Suprapubic skin (tissue), 3 donors: ENCODE results near the gene RUNX3.

Source experiments
- EP300 ChIP-seq: sonication (generic); formaldehyde crosslinking; IDR thresholded peaks from one replicate; pipeline ENCODE4 v1.6.1; 2017; ENCODE audit warnings: antibody characterized with exemption
- POLR2A ChIP-seq, 2 donors: fragments of 450-650 bp; IDR thresholded peaks; one replicate each; pipeline ENCODE4 v1.6.1; 2017; ENCODE audit warnings: antibody characterized with exemption in 2 of 2, mild to moderate bottlenecking in 2 of 2, moderate library complexity in 2 of 2
- TF ChIP-seq, protein P1 (sequence below), 2 donors: fragments of 200-600 bp in 1 of 2; fragments of 450-650 bp in 1 of 2; sonication (generic) in 1 of 2; IDR thresholded peaks; one replicate each; pipeline ENCODE4 v1.5.1; 2016 to 2019; ENCODE audit warnings: antibody characterized with exemption in 2 of 2, mild to moderate bottlenecking in 1 of 2, moderate library complexity in 1 of 2

DNA sequence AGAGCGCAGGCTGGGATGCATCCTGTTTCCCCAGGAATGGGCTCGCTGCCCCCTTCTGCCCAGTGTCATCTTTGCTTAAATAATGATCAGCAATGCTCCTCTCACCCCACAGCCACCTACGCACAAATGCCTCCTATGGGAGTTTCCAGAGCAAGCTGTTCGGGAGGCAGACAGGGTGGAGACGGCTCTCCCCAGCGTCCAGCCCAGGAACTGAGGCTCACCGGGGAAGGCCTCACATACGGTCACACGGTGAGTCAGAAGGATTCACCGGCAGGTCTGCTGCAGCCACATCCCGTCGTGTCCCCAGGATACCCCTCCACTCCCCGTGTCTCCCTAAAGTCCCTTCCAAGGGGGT is 40.3 kb upstream of the RUNX3 start:
- TF ChIP-seq POLR2A (IDR thresholded peaks at IDR 0.05) (no peak), EP300 (no peak)
- TF ChIP-seq, protein P1, sequence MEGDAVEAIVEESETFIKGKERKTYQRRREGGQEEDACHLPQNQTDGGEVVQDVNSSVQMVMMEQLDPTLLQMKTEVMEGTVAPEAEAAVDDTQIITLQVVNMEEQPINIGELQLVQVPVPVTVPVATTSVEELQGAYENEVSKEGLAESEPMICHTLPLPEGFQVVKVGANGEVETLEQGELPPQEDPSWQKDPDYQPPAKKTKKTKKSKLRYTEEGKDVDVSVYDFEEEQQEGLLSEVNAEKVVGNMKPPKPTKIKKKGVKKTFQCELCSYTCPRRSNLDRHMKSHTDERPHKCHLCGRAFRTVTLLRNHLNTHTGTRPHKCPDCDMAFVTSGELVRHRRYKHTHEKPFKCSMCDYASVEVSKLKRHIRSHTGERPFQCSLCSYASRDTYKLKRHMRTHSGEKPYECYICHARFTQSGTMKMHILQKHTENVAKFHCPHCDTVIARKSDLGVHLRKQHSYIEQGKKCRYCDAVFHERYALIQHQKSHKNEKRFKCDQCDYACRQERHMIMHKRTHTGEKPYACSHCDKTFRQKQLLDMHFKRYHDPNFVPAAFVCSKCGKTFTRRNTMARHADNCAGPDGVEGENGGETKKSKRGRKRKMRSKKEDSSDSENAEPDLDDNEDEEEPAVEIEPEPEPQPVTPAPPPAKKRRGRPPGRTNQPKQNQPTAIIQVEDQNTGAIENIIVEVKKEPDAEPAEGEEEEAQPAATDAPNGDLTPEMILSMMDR (IDR thresholded peaks at IDR 0.05): no peak
